ENCODE measurements around the gene FGF18.
A peak's percentile ranks its signal among the peaks of the same experiment; 100 is the strongest.

Gene FGF18

GRCh38 chr5:171470420-171470819 lies 51.0 kb downstream of the FGF18 start:
- no peak for DNase-seq (ENCODE audit: low read depth)

- no peak for DNase-seq (ENCODE audit: low read depth)
Observed at GRCh38 chr5:171474230-171474813, 54.9 kb downstream of the FGF18 start.

GRCh38 chr5:171475596-171475995 lies 56.1 kb downstream of the FGF18 start:
- DNase-seq (ENCODE audit: low read depth): no peak

GRCh38 chr5:171476701-171477100 lies 57.3 kb downstream of the FGF18 start:
- DNase-seq (ENCODE audit: low read depth): no peak

GRCh38 chr5:171477101-171477500 lies 57.7 kb downstream of the FGF18 start:
- DNase-seq (ENCODE audit: low read depth): no peak

- no peak for DNase-seq (ENCODE audit: low read depth)
Observed at GRCh38 chr5:171477666-171478065, 58.2 kb downstream of the FGF18 start.

- DNase-seq (ENCODE audit: low read depth): no peak
Observed at GRCh38 chr5:171478946-171479775, 59.7 kb downstream of the FGF18 start.

GRCh38 chr5:171479776-171480125 lies 60.3 kb downstream of the FGF18 start:
- no peak for DNase-seq (ENCODE audit: low read depth)

- no peak for DNase-seq (ENCODE audit: low read depth)
Observed at GRCh38 chr5:171480239-171480638, 60.8 kb downstream of the FGF18 start.

GRCh38 chr5:171481571-171482433 lies 62.4 kb downstream of the FGF18 start:
- DNase-seq (ENCODE audit: low read depth): no peak

- no peak for DNase-seq (ENCODE audit: low read depth)
Observed at GRCh38 chr5:171482434-171482730, 62.9 kb downstream of the FGF18 start.

- DNase-seq (ENCODE audit: low read depth): no peak
Observed at GRCh38 chr5:171483551-171484135, 64.2 kb downstream of the FGF18 start.

- DNase-seq (ENCODE audit: low read depth): peak; percentile 31
Observed at GRCh38 chr5:171484460-171484899, 65.0 kb downstream of the FGF18 start.

- DNase-seq (ENCODE audit: low read depth): no peak
Observed at GRCh38 chr5:171485668-171486067, 66.2 kb downstream of the FGF18 start.

- DNase-seq (ENCODE audit: low read depth): no peak
Observed at GRCh38 chr5:171486613-171487012, 67.2 kb downstream of the FGF18 start.

- no peak for DNase-seq (ENCODE audit: low read depth)
Observed at GRCh38 chr5:171488876-171489275, 69.4 kb downstream of the FGF18 start.

- DNase-seq (ENCODE audit: low read depth): no peak
Observed at GRCh38 chr5:171492781-171493180, 73.3 kb downstream of the FGF18 start.

- DNase-seq (ENCODE audit: low read depth): no peak
Observed at GRCh38 chr5:171493646-171494393, 74.4 kb downstream of the FGF18 start.

GRCh38 chr5:171494452-171495121 lies 75.1 kb downstream of the FGF18 start:
- DNase-seq (ENCODE audit: low read depth): no peak

- DNase-seq (ENCODE audit: low read depth): no peak
Observed at GRCh38 chr5:171495122-171495700, 75.8 kb downstream of the FGF18 start.

- no peak for DNase-seq (ENCODE audit: low read depth)
Observed at GRCh38 chr5:171496456-171496855, 77.0 kb downstream of the FGF18 start.

Measured in stimulated activated CD8-positive, alpha-beta memory T cell treated with anti-CD3 and anti-CD28 coated beads, Interleukin-4, amount 100 ng/mL, for 24 hours (primary cell).